Smooth muscle cell of the brain vasculature (primary cell): ENCODE data around the gene KIF15.
A peak's percentile ranks its signal among the peaks of the same experiment; 100 is the strongest.
"Not testable (repeated sequence)": the region's sequence is repeated elsewhere in the genome, so short reads cannot be mapped to it uniquely, and the experiment has no call there.

ENCODE experiments used
- DNase-seq: peaks from one replicate; pipeline ENCODE4 v3.0.0-alpha.2; 2012; ENCODE audit warnings: low read depth, low spot score

The KIF15 gene

DNA sequence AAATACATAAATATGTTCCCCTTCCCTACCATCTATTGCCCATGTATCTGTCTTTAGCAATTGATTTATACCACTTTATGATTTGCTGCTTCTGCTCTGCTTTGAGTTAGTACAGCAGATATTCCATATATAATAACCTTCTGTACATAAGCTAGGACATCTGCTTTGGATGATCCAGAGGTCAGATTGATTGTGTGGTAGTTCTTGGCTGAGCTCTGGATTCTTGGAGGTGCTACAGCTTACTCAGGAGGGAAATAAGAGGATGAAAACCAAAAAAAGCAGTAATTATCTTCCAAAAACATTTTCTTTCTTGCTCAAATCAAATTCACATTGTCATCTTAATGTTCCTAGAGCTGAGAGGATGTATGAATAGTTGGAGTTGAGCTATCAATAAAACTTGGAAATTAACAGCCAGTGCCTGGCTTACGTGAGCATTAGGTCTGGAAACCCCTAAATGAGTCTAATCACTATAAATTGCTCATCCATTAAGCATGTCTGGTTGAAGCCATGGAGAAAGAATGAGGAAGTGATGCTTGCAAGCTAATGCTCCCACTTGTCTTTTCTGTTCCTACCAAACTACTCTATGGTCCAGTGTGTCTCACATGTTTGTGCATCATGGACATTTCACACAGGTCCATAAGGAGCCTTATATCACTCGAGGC is 63.8 kb downstream of the KIF15 start:
- no peak for DNase-seq

DNA sequence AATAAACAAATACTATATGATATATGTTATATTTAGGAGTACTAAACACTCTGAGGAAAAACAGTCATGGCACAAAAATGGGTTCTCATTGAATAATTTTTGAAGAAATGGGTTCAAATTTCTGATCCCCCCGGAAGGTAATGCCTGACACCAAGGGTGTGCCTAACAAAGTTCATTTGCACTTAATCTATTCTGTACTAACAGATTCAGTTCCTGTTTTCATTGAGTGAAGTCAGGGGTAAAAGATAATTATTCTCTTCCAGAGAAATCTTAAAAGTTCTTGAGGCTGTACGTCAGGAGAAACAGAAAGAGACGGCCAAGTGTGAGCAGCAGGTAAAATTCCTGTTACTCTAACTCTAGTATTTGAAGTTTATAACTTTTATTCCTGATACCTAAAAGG is 65.6 kb downstream of the KIF15 start:
- no peak for DNase-seq

DNA sequence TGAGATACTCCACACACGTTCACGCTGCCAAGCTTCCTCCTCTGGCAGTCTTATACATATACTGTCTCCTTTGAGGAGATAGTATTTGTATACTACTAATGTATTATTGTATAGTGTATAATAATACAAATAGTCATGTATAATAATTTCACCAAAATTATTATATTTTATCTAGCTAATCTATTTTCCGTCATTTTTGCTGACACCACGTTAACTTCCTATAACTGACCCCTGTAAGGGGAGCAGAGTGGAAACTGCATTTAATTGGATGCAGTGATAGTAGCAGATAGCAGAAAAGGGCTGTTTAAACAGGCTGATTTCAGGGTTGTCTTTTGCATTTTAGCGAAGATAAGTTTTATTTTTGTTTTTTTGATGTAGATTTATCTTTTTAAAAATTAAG is 69.6 kb downstream of the KIF15 start:
- DNase-seq, result no peak

GRCh38 chr3:44832032-44832431 is 70.4 kb downstream of the KIF15 start:
- no peak for DNase-seq

GRCh38 chr3:44832965-44833364 is 71.4 kb downstream of the KIF15 start:
- no peak for DNase-seq

- DNase-seq, result no peak
These were observed 71.8 kb downstream of the KIF15 start for GRCh38 chr3:44833394-44833793.

DNA sequence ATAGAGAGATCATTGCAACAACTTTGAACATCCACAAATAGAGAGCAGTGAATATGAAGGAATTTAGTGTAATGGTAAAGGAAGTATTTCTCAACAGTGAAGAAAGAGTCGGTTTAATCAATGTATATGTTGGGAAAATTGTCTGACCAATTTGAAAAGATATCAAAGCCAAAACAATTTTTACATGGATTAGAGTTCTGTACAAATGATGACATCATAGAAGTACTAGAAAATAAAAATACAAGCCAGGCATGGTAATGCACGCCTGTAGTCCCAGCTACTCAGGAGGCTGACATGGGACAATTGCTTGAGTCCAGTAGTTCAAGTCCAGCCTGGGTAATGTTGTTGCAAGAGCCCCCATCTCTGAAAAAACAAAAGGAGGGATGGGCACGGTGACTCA is 74.1 kb downstream of the KIF15 start:
- no peak for DNase-seq

- no peak for DNase-seq
These were observed 80.8 kb downstream of the KIF15 start for GRCh38 chr3:44842376-44842775.

DNA sequence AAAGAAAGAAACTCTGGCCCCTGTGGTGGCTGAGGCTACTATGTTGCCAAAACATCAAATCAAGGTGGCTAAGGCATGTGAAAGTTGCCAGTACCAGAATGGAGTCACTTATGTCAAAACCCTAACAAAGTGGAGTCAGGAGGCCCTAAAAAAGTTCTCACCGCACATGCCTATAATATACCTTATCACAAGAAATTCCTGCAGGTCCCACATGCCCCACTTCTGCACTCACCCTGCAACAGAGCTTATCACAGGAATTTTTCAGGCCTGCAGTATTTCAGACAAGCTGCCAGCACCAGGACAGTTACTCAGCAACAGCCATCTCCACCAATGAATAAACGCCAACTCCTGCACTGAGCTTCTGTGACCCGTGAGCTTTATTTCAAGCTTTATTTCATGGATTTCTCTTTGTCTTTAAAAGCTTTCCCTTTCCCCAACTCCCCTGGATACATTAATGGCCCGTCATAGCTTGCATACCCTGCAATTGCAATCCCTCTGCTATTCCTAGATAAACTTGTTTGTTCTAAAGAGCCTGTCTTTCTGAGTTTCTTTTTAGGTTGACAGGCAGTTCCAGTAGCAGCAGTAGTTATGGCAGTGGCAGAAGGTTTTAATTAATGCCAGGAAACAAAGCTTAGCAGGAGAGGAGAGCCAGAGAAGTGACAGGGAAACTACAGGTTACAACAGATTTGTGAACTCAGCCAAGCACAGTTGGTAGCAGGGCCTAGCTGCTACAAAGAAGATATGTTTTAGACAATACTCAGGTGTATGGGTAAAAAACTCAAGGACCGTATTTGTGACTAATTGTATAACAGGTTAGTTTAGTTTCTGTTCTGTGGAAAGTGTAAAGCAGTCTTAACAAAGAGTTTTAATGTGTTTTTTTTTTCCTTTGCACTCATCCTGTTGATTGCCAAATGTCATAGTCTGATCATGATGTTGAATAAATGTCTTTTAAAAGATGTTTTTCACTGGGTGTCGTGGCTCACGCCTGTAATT is 84.2 kb downstream of the KIF15 start:
- no peak for DNase-seq

GRCh38 chr3:44848634-44849033 is 87.0 kb downstream of the KIF15 start:
- no peak for DNase-seq

- DNase-seq, result not testable (repeated sequence)
These were observed 95.1 kb downstream of the KIF15 start for GRCh38 chr3:44856663-44857062.

DNA sequence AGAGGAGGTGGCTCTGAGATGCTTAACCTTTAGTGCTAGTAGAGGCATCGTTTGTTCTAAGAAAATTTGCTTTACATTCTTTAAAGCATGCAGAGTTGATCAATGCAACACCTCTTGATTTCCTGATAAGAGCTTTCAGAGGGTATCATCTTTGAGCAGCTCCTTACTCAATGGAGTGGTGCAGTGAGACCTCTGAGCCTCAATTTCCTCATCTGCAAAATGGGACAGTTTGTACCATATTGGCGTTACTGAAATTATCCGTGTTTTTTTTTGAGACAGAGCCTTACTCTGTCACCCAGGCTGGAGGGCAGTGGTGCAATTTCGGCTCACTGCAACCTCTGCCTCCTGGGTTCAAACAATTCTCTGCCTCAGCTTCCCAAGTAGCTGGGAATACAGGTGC is 98.5 kb downstream of the KIF15 start:
- DNase-seq, result no peak

- peak; percentile 73 for DNase-seq
These were observed 100.0 kb downstream of the KIF15 start, which contains the start of gene TMEM42 for GRCh38 chr3:44861412-44862225. Gene TMEM42 (plus strand): TSS chr3:44861912. CDS start chr3:44861925, 13 bp downstream.

- DNase-seq, result no peak
These were observed 100.6 kb downstream of the KIF15 start for GRCh38 chr3:44862226-44862637.

- DNase-seq, result no peak
These were observed 103.9 kb downstream of the KIF15 start for GRCh38 chr3:44865272-44866035.

DNA sequence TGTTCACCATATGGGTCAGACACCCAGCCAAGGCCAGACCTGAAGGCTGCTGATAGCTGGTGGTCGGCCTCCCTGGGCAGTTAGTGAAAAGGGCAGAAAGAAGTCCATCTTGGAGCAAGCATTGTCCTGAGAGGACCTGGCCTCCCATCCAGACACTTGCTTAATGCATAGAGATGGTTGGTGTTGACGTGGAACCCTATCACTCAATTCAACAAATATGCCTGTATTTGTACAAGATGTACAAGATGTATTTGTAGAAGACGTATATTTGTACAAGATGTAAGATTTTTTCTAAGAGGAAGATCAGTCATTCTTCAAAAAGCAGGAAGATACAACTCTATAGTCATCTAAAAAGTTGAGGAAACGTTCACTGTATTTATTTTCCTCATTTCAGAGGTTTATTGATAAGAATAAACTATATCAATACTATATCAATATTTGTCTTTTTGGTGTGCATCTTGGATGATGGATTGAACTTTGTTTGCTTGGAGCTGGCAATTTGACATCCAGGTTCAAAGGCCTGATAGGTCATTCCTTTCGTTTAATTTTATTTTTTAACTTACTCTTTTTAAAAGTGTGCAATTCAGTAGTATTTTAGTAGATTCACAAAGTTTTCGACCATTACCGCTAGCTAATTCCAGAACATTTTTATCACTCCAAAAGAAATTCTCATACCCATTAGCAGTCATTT is 106.0 kb downstream of the KIF15 start:
- DNase-seq, result no peak

GRCh38 chr3:44870375-44871061 is 108.9 kb downstream of the KIF15 start:
- no peak for DNase-seq

GRCh38 chr3:44874308-44874707 is 112.7 kb downstream of the KIF15 start, which contains the start of gene TGM4:
Gene TGM4 (plus strand): TSS chr3:44874608. CDS start chr3:44874679, 71 bp downstream.
- DNase-seq, result no peak

GRCh38 chr3:44875596-44875995 is 114.0 kb downstream of the KIF15 start:
- DNase-seq, result no peak

DNA sequence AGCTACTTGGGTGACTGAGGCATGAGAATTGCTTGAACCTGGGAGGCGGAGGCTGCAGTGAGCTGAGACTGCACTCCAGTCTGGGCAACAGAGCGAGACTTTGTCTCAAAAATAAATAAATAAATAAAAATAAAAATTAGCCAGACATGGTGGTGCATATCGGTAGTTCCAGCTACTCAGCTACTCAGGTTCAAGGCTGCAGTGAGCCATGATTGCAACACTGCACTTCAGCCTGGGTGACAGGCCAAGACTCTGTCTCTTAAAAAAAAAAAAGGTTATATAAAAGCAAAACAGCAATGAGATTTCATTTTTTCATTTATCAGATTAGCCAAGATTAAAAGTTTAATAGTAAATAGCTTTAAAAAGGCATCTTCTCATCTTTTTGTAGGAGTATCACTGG is 115.7 kb downstream of the KIF15 start:
- no peak for DNase-seq
